GM21723 (cell line): ENCODE data around the gene BAG3.
A peak's percentile ranks its signal among the peaks of the same experiment; 100 is the strongest.

Experiments
- ATAC-seq: cut with Tn5 transposase; IDR thresholded peaks from one replicate; pipeline ENCODE4 v1.9.1; 2021; ENCODE audit warnings: mild to moderate bottlenecking, moderate library complexity; ENCODE audit not compliant: unreplicated experiment

BAG3 gene

DNA sequence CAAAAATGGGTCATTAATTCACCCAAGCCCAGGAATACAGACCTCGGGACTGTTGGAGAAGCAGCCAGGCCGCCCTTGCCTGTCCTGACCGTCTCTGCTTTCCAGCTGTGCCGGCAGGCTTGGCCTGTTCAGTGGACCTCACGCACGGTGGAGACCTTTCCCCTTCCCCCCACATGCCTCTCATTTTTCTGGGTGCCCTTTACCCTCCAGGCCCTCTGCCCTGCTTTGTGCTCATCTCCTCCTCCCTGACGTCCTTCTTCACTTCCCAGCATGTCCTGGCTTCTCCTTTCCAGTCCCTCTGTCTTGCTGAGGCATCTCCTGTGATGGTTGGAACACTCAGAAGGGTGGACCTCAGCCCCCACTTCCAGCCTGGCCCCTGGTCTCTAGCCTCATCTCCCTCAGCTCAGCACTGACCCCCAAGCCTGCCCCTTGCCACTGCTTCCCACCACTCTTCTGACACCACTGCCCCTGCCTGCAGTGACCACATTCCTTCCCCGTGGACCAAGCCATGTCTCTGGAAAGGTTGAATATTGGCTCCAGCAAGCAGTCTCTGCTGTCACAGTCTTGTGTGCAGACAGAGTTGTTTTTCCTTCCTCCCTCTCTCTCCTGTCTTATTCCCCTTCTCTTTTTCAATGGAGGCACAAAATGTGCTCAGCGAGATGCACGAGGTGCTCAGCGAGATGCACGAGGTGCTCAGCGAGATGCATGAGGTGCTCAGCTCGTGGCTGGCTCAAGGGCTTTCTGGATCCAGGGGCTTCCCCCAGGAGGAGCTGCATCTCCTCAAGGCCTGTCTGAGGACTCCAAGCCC, 14.9 kb downstream of the BAG3 start:
- ATAC-seq, result no peak

- ATAC-seq, result no peak
These were observed 15.5 kb downstream of the BAG3 start for GRCh38 chr10:119666709-119667004.

DNA sequence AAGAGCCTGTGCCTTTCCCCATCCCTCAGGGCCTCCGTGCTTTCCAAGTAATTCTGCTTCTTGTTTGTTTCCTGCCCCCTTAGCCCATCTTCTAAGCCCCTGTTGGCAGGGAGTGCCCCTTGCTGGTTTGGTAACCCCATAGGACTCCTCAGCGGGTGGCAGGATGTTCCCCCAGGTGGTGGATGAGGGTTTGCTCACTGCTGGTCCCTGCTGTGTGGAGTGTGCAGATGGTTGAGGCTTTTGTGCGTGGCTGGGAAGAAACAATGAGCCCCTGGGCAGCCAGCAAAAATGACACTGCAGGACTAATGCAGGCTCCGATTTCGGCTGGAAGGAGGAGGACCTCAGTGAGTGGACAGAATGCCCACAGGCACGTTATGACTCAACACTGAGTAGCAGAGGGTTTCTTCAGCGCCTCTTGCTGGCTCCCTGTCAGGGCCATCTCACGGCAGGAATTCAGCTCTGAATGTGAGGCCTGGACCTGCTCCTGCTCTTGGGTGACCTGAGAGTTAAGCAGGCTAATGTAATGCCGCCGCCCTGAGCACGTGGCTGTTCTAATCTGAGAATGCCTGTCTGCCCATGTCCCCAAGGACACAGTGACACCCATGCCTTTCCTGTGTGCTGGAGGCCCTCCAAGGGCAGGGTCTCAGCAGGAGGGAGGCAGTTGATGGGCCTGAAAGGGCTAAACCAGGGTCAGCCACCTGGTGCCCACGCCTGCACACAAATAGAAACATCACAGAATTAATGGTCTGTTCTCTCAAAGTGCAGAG, 16.6 kb downstream of the BAG3 start:
- ATAC-seq, result no peak

DNA sequence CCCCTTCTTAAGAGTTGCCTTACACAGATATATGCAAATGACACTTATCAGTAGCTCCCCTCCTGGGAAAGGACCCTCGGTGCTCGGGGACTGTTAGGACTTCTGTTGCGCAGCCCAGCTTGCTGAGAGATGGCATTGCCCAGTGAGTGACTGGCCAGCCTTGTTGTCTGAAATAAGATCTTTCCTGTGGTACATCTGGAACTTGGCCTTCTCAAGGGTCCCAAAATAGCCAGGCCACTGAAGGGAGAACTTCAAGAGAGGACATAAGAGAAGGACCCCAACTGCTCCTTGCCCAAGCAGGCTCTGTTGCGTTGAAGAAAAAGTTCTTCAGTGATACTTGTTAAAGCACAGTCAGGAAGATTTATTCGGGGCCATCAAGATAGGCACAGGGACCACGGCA, 17.3 kb downstream of the BAG3 start:
- ATAC-seq, result no peak

GRCh38 chr10:119669331-119669730, 18.2 kb downstream of the BAG3 start:
- ATAC-seq, result no peak

DNA sequence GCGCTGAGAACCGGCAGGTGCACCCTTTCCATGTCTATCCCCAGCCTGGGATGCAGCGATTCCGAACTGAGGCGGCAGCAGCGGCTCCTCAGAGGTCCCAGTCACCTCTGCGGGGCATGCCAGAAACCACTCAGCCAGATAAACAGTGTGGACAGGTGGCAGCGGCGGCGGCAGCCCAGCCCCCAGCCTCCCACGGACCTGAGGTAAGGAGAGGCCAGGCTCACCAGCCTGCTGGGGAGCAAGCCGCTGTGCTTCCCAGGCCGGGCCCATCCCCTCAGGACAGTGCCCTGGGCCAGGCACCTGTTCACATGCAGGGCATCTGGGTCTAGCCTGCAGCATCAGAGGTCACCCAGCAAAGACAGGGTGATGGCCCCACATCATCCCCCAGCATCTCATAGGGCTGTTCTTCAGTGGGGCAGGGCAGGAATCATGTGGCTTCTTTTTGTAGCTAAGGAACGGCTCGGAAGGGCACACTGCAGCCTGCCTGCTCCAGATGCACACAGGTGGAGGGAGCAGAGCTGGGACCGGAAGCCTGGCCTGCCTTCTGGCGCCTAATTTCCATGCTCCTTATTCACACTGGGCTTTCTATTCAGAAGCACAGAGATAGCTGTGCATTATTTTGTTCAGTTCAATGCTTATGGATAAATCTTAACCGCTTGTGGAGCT, 18.9 kb downstream of the BAG3 start:
- ATAC-seq, result no peak

DNA sequence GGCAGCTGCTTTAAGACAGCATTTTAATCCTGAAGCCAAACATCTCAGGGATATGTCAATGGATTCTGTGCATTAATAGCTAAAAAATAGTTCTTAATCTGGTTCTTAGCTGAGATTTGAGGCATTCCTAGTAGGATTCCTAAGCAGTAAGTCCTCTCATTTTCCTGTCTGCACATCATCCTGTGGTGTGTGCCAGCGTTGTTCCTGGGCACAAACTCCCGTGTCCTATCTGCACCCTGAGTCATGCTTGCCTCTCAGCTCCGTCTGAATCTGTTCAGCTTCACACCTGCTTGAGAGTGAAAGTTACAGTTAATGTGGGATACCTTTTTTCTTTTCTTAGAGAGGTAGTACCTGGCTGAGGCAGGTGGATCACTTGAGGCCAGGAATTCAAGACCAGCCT, 19.5 kb downstream of the BAG3 start:
- ATAC-seq, result no peak

DNA sequence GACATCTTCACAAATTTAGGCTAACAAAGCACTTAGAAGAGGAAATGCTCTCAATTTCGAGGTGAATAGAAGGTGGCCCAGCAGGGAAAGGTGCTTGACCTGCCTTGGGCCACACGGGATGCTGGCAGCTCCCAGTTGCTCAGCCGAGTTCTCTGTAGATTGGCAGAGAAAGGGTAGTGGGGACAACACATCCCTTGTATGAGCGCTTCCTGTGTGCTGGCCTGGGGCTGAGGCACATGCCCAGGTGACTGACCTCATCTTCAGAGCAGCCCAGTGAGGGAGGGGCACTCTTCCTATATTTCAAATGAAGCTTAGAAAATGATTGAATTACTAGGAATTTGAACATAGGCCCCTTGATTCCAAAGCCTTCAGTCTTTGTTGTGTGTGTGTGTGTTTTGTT, 20.2 kb downstream of the BAG3 start:
- no peak for ATAC-seq

DNA sequence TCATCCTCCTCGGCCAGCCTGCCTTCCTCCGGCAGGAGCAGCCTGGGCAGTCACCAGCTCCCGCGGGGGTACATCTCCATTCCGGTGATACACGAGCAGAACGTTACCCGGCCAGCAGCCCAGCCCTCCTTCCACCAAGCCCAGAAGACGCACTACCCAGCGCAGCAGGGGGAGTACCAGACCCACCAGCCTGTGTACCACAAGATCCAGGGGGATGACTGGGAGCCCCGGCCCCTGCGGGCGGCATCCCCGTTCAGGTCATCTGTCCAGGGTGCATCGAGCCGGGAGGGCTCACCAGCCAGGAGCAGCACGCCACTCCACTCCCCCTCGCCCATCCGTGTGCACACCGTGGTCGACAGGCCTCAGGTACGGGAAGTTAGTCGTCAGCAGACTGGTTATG, 21.1 kb downstream of the BAG3 start:
- ATAC-seq, result no peak

GRCh38 chr10:119673271-119673670, 22.1 kb downstream of the BAG3 start:
- no peak for ATAC-seq

- ATAC-seq, result no peak
These were observed 24.4 kb downstream of the BAG3 start for GRCh38 chr10:119675483-119676170.

DNA sequence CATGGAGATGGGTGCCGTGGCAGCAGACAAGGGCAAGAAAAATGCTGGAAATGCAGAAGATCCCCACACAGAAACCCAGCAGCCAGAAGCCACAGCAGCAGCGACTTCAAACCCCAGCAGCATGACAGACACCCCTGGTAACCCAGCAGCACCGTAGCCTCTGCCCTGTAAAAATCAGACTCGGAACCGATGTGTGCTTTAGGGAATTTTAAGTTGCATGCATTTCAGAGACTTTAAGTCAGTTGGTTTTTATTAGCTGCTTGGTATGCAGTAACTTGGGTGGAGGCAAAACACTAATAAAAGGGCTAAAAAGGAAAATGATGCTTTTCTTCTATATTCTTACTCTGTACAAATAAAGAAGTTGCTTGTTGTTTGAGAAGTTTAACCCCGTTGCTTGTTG, 25.9 kb downstream of the BAG3 start:
- no peak for ATAC-seq

DNA sequence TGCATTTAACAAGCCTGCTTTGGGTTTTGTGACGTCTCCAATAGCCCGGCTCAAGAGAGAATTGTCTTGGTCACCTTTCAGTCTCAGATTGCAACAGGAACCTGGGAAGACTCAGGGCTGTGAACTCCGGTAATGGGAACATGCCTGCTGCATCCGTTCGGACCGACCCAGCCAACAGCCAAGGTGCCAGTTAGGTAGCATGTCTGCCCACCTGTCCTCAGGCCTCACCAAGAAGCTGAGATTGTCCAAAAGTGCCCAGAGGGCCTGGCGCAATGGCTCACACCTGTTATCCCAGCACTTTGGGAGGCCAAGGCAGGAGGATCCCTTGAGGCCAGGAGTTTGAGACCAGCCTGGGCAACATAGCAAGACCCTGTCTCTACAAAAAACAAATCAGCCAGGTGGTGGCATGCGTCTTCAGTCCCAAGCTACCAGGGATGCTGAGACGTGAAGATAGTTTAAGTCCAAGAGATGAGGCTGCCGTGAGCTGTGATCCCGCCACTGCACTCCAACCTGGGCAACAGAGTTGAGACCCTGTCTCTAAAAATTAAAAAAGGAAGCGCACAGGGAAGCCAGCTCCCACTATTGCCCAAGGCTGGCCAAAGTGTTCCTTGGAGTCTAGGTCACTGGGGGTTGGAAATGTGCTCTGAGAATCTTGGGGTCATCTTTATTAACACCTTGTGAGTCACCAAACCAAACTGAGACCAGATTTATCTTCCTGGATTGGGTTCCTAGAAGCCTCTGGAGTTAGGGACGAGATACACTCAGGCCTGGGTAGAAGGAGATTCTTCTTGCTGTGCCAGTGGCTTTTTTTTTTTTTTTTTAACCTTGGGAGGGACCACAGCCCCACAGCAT, 26.9 kb downstream of the BAG3 start:
- no peak for ATAC-seq

DNA sequence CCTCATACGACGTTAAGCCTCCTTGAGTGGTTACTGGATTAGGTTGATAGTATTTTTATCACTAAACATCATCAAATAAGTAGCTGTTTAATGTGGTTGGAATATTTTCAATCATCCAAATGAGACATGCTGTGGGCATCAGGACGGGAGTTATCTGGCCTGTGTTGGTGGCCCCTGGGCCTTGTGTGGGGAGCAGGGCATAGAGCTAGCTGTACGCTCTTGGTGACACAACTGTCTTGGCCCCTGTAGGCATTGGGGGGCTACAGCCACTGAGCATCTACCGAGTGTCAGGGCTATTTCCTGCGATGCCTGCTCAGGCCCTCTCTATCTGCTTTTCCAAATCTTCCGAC, 28.3 kb downstream of the BAG3 start:
- ATAC-seq, result no peak

DNA sequence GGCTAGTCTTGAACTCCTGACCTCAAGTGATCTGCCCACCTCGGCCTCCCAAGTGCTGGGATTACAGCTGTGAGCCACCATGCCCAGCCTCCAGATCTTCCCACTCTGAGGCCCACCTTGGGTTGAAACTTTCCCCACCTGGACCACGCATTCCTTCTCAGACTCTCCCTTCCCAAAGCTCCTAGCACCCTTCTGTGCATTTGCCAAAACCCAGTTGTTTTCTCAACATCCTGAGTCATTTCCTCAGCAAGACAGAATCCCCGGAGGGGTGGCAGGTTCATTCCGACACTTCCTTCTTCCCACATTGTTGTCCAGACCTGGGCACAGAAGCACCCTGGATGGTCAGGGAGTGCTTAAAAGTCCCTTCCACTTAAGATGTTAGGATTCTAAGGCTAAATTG, 28.9 kb downstream of the BAG3 start:
- ATAC-seq, result no peak

DNA sequence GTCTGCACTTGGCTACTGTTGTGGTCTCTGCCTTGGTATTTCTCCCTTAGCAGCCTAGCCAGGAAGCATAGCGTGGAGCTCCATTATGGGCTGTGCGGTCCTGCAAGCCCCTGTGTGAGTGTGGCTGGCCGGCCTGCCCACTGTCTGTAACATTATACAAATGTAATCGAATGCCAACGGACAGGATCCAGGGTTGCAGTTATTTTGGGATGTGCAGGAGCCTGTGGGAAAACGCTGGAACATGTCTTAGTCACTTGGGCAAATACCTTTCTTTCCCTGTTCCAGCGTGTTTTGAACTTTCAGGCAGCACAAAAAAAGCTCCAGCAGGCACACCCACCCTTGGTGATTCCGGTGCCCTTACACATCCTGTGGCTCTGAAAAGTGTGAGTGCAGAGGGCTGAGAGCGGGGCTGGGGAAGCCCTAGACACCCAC, 29.5 kb downstream of the BAG3 start:
- ATAC-seq, result no peak

GRCh38 chr10:119686465-119687191, 35.4 kb downstream of the BAG3 start:
- ATAC-seq, result peak; percentile 73

DNA sequence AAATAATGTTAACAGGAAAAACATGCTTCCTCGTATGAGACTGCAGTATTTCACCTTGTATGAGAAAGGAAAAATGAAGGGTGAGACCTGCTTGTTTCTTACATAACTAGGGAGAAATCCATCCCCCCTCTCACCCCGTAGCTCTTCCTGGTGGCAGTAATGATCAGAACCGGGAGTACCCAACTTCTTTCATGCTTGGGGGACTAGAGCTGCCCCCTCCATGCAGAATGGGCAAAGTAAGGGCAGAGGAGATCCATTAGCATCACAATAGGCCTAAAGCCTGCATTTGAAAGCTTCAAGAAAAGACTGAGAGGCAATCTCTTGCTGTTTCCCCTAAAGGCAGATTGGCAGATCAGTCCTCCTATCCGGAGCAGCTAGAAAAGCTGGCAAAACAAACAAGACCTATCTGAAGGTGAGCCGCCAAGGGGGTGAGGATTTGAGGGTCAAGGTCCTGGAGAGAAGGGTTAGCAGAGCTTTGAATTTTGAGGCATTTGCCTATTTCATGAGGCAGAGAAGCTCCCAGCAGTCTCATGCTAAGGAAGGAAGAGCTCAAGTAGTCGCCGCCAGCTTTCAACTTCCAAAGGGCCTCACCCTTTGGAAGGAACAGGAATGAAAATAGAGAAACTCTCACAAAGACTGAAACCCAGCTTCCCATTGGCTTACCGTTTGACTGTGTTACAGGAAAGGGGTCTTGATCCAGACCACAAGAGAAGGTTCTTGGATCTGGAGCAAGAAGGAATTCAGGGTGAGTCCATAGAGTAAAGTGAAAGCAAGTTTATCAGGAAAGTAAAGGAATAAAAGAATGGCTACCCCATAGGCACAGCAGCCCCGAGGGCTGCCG, 36.2 kb downstream of the BAG3 start:
- no peak for ATAC-seq

GRCh38 chr10:119688033-119688508, 36.9 kb downstream of the BAG3 start:
- no peak for ATAC-seq
